HG03064 (cell line): ENCODE data around the gene FHIT.

Experiments used
- ATAC-seq: cut with Tn5 transposase; IDR thresholded peaks from one replicate; pipeline ENCODE4 v1.9.1; 2021; ENCODE audit warnings: low read depth; ENCODE audit not compliant: unreplicated experiment

The FHIT gene

DNA sequence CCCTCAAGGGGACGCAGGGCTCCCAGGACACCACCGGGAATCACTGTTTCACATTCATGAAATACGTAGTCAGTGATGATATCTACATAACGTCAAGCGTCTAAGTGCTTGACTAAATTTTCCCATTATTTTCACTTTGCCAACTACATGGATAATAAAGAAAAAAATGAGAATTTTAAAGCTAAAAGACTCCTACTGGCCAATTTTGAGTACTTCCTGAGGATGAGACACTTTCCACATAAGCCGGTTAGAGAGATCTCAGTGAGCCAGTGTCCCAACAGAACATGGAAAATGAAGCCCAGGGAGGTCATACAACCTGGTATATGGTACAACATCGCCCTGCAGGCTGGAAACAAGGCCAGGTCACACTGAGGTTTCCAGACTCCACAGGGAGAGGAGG, 928.1 kb downstream of the FHIT start:
- no peak for ATAC-seq

DNA sequence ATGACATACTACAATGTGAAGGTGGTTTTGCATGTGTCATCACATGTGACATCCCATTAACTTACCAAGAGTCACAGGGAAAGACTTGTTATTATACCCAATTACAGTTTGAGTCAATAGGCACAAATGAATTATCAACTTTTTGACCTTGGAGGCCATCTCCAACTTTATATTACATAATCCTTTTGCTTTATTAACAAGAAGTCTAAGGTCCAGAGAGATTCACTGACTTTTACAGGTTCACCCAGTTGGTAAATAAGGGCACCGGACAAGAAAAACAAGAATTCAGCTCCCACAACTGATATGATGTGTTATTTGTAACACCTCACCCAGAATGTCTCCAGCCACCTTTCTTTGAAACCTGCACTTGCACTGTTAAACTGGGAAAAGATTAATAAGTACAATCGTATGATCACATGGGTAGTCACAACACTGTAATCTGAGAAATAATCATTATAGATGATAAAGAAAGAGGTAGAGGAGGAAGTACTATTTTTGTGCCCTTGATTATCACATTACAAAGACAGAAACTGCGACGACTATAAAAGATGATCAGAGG, 928.9 kb downstream of the FHIT start:
- ATAC-seq: no peak

DNA sequence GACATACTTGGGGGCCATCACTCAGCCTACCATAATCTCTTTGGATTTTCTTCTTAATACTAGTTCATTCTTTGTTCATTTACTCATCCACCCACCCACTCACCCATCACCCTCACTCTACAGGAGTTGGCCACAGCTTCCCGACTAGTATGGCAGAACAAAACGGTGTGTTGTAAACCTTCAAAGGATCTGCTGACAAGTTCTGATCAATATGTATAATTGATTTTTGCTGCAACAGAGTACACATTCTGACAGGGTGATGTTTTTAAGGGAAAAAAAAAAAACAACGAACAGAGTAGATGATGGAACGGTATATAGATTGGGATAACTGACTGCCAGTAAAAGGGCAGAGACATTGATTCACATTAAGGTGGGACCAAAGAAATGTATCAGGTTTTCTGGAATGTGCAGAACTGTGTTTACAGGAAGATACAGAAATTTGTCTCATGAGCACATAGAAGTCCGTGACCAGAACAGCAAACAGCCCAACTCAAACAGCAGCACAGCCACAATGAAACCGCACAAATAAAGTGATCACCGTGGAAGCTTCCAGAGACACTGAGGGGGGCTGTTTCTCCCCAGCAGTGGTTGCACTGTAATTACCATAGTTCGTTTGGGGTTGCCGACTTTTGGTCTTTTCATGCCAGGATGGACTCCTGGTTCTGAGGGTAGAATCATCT, 931.9 kb downstream of the FHIT start:
- no peak for ATAC-seq

DNA sequence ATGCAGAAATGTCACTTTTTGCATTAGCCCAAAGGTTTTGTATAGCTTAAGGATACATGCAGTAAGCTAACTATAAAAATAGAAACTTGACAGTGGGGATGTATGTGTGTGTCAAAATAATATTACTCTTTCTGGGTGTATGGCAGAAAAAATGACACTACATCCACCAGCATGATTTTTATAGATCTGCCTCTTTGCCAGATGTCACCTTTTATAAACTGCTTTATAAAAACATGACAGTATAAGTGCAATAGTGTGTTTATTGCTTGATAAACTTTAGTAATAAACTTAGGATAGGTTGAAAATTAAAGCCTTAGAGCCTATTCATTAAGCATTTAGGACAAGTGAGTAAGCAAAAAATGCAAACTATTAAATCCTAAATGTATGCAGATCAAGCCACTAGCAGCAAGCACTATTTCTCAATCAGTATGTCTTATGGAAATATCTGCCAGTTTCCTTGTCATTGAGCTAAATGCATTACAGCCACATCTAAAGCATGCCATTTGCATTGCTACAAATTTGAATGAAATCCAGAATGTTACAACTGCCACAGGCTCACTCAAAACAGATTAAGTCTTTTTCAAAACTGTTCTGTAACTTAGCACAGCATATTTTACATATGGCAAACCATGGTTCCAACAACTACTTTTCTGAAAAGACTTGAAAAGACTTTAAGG, 935.0 kb downstream of the FHIT start:
- no peak for ATAC-seq

DNA sequence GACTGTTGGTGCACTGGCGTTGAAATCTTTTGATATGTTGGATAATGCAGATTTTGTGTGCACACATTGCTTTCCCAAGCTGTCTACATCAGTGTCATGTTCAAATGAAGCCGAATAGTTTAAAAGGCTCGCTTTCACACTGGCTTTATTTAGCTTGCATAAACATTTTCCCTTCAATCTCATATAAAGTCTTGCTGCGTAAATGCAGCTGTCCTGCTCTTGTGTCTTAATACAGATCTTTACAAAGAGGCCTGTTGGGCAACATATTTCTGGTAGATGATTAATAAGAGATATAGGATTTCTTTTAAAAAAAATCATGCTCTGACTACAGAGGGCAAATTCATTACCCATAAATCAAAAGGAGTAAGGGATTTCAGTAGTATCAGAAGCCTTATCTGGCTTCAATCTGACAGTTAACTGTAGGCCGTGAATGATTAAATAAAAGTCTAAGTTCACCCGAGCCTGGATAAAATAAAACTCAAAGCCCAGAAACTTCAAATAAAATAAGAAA, 937.2 kb downstream of the FHIT start:
- no peak for ATAC-seq

DNA sequence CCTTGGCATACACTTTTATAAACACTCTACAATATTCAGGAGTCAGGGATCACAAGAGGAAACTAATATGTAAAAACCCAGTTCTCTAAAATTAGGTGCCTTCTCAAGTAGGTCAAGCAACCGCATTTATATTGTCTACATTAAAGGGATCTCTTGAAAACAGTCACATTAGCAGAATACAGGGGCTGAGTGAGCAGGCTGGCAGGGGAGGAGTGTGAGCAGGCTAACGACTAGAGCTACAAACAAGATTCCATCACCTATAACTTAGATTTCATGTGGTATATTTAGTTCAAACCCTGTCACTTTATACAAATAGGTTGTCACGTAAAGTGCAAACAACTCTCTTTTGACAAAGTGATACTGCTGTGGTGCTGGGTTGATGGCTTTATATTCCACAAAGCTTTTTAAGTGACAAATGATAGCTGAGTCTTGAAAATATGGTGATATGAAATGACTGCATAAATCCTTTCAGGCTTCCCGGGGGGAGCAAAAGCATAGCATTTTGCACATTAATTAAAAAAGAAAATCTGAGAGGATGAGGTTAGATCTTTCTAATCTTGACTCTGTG, 937.9 kb downstream of the FHIT start:
- no peak for ATAC-seq

DNA sequence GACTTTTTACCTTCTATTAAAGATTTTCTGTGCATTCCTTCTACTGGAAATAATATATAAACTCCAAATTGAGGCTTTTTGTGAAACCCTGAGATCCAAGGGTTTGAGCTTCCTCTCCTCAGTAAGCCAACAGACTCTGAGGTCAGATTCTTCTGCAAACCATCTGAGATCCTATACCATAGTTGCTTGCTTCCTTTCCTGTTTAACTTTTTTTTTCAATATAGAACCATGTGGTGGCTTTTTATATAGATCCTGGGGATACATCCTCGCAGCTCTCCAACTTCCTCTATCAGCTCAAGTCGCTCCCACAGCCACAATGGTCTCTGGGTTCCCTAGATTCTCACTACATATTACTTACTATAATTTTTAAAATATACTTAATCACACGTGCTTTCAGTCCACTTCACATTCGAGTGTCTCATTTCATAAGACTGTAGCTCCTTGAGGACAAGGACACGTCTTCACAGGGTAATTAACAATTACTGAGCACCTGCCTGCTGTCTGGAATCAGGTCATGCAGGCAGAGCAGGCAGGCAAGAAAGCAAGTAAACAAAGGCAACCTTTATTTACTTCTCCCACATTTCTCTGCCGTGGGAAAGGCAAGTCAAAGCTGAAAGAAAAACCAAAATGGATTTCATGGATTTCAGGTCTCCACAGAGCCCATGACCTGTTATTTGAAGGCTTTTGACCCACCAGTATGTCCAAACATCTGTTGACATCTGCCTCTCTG, 941.5 kb downstream of the FHIT start:
- no peak for ATAC-seq

DNA sequence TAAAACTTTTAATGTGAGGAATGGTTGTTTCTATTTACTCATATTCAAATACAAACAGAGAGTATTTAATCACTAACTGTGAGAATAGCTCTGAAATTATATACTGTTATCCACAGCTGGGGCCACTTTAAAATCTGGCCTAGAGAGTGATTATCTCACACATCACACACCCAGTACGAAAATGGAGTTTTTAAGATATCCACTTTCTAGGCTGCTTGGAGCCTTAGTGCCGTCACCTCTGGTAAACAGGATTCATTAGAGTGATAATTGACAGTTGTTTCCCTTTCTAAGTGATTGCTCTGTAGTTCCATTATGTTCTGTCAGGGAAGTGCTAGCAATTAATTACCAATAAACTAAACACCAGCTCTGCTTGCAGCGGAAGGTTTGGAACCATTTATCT, 942.4 kb downstream of the FHIT start:
- no peak for ATAC-seq

DNA sequence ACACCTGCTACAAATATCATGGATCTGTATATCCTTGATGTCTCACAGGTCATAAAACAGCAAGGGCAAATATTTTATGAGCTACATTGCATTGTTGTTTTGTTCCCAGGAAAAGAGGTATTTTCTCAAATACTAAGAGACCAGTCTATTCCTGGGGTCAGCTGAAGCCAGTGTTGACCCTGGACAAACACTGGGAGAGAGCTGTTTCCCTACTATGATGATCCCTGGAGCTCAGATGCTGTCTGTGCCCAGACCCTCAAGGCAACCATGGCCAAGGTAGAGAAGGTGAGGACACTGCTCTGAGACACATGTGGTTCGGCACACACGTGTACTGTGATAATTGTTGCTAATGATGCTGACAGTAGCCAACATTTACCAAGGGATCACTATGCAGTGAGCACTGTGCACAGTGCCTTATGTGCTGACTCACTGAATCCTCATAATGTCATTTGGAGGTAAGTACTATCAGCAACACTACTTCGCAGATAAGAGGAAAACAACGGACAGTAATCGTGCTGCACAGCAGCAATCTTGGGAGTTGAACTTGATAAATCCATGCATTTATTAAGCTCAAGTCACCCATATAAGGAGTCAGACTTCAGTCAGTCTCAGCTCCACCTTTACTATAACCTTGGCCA, 943.6 kb downstream of the FHIT start:
- no peak for ATAC-seq

DNA sequence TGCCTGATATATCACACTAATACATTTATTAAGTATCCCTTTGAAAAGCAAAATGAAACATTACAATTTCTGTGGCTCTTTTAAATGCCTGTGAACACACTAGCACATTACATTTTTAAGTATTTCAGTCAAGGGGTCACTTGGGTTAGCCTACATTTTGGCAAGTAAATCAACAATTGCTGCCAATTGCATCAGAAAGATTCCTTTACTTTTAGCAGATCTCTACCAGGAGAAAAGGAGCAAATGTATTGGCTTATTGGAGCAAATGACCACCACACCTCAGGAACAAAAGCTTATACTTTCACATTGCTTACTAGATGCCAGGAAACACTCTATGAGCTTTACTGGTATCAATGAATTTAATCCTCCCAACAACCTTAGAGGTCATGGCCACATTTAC, 947.1 kb downstream of the FHIT start:
- ATAC-seq: no peak

DNA sequence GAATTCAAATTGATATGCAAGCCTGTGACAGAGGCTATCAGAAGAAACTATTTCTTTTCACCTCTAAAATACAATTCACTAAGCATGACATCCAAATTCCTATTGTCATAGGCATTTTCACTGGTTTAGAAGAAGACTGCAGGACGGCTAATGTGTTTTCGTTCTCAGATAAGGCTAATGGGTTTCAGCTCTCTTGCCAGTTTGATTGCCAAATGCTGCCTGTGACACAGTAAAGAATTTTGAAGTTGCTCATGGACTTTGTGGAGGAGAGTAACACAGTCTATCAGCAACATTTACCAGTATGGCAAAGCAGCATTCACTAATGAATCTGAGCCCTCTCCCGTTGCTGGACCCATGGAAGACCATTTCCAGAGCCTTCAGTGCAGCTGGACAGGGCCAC, 948.1 kb downstream of the FHIT start:
- no peak for ATAC-seq

DNA sequence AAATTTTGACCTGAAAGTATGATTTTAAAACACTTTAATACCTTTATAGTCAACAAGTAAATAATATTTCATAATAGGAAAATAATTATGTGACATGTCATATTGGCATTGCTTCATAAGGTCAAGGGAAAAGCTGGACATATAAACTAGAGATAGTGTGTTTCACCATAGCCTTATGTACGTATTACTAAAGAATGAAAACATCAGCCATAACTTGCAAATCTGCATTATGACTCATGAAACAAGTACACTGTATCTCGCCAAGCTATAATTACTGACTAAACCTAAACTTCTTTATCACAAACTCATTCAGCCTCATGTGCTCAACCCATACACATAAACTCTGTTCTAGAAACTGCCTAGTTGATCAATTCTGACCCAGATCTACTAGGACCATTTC, 950.1 kb downstream of the FHIT start:
- ATAC-seq: no peak

DNA sequence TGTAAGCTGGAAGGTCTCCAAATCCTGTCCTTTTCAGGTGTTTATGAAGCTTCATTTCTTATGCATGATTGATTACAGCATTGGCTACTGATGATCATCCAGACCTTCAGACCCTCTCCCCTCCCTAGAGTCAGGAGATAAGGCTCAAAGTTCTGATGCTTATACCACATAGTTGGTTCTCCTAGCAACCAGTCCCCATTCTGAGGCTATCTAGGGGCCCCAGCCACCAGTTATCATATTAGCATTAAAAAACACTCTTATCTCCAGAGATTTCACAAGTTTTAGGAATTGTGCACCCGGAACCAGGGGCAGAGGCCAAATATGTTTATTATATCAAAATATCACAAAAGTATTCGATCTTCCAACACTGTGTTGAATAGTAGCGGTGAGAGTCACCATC, 953.1 kb downstream of the FHIT start:
- no peak for ATAC-seq

DNA sequence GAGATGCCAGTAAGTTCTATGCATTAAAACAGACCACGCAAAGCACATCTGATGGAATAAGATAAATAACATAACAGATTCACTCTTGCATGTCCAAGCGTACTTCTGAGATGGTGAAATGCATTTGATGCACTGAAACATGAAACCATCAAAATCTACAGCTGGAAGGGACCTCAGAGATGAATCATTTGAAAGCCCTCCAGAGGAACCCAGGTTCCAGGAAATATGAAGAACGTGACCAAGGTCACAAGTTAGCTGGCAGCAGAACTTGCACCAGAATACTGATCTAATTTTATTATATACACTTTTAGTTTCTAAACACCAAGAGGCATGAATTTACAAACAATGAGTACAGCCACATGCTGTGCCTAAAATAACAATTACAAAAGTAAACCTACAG, 957.1 kb downstream of the FHIT start:
- ATAC-seq: no peak

DNA sequence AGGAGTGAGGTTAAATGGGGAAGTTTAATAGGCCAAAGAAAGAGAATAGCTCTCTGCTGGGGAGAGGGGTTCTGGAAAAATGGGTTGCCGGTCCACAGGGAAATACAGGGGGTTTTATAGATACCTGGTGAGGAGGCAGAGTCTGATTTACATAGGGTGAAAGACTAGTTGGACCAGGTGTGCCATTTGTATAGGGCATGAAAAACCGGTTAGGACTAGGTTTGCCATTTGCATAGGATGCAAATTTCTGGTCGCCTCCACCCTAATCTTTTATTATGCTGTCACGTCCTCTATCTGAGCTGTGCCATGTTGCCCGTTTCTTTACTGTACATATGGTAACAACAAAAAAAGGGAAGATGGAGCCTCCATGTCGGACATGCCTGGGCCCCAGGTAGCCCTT, 960.1 kb downstream of the FHIT start:
- no peak for ATAC-seq

DNA sequence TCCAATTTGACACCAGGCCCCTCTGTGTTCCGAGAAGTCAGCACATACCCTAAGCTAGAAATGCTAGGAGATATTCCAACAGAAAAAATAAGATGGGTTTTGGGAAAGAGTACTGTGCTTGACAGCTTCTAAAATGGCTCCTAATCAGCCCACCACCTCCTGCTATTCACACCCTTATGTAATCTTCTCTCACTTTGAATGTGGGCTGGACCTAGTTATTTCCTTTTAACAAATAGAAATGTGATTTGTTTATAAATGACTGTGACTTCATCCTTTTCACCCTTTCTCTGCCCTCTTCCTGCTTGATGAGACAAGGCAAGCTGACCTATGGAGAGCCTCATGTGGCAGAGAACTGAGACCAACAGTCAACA, 961.1 kb downstream of the FHIT start:
- ATAC-seq: no peak

DNA sequence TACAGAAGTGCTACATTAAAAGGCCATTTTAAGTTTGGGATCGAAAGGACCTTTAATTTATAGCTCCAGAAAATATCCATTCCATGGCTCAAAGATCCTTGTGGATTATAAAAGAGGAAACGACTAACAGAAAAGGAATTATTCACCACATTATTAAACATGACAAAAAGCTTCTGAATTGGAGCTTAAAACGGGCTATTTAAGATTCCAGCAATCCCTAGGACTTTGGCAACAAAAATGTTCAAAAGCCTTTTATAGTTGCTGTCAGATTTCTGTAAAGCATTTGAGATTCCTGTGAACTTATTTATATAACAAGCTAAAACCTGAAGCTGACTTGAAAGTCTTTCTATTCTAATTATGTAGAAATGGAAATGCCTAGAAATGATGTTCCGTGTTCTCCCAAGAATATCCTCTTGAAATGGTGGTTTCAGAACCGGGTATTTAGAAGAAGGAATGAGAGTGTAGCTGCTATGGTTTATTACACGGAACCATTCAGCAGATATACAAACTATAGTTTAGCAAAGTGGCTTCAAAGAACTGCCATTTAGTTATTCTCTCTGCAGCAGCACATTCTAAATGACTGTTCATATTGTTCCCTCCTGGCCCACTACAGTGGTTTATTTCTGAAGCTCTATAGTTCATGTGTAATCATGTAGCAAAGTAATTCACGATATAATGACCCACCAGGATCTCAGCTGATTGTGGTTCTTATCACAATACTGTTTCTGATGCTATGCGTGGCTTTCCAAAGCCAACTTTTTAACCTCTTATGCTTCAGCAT, 961.7 kb downstream of the FHIT start:
- no peak for ATAC-seq

DNA sequence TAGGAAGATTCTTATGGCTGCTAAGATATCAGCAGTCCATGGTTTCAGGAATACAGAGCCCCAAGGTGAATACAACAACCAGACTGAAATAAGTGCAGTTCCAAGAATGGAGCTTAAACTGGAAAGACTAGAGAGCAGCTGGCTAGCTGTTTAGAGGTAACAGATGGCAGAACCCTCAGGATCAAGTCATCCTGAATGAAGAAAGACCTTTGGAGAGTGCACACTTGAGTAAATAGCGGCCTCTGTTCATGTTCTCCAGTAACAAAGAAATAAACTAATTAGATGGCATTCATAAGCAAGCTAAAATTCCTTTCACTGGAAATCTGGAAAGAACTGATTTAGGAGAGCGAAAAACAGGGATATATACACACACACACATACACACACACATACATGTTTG, 968.4 kb downstream of the FHIT start:
- no peak for ATAC-seq

DNA sequence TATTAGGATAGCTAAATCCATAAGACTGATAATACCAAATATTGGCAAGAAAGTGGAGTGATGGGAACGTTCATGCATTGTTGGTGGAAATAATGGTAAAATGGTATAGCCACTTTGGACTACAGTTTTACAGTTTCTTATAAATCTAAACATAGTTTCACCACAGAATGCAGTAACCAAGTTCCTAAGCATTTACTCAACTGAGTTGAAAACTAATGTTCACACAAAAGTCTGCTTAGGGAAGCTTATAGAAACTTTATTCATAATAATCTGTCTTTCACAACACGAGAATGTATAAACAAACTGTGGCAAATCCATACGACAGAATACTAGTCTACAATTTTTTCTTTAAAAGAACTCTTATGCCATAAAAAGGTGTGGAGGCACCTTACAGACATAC, 969.3 kb downstream of the FHIT start:
- ATAC-seq: no peak

DNA sequence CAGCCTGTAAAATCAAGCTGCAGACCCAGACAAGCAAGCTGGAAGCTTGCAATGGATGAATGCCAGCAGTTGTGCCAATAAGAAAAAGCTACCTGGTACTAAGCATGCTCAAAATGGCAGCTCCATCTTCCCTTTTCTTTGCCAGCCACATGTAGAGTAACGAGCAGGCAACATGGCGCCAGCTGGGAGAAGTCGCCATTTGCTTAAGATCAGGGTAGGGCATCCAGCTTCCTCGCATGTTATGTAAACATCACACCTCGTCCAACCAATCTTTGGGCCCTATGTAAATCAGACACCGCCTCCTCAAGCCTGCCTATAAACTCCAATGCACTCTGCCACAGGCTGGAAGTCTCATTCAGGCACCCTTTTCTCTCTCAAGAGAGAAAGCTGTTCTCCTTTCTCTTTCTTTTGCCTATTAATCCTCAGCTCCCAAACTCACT, 973.9 kb downstream of the FHIT start:
- no peak for ATAC-seq
